ENCODE results near the gene DUOXA2. TPM values are rescaled to one million over a fixed set of nuclear protein-coding genes. Genes with fewer than 3 reads are reported as not detected.

Gene DUOXA2
- total and polyA plus RNA-seq, 2 of the 4 experiments (the other 2 are of a cell fraction): not detected

GRCh38 chr15:45137703-45138102 is 23.6 kb downstream of the DUOXA2 start:
- Histone ChIP-seq H3K14ac (replicated peaks; ENCODE audit: low read depth, low read length) (no peak overlapping the region), H2AK9ac (replicated peaks; ENCODE audit: low read depth, low read length, poor library complexity) (no peak overlapping the region), H3K18ac (ENCODE audit: low read depth, low read length) (no peak overlapping the region), H2AFZ (replicated peaks; ENCODE audit: low read length, poor library complexity) (no peak overlapping the region), H4K8ac (ENCODE audit: low read depth in 2 of 2, low read length in 2 of 2) (no peak overlapping the region), H3K27me3 (ENCODE audit: control insufficient read depth, insufficient read depth, low read length) (peaks cover 67% of the 10 kb centered on the region), H3K9me1 (ENCODE audit: insufficient read depth, low read length) (no peaks in the 10 kb centered on the region), H3K23ac (ENCODE audit: low read depth, low read length) (no peak overlapping the region), H3K9ac (ENCODE audit: low read depth, low read length) (no peak overlapping the region), H3K27ac (ENCODE audit: insufficient read depth, low read length) (no peak overlapping the region), H3K4ac (ENCODE audit: low read depth, low read length) (no peak overlapping the region), H3K56ac (ENCODE audit: extremely low read depth, insufficient read depth, low read length) (no peak overlapping the region), H2BK120ac (ENCODE audit: low read depth, low read length) (no peak overlapping the region), H3K4me3 (ENCODE audit: insufficient read depth, low read depth, low read length) (no peak overlapping the region), H4K20me1 (ENCODE audit: insufficient read depth, low read length) (no peaks in the 10 kb centered on the region), H2BK15ac (ENCODE audit: low read depth, low read length) (no peak overlapping the region), H3K4me2 (ENCODE audit: low read depth, low read length) (no peak overlapping the region), H2AK5ac (ENCODE audit: low read depth, low read length) (no peak overlapping the region), H4K91ac (ENCODE audit: insufficient read depth, low read depth, low read length) (no peak overlapping the region), H2BK5ac (ENCODE audit: low read depth, low read length, poor library complexity, severe bottlenecking) (no peak overlapping the region), H3K36me3 (ENCODE audit: control insufficient read depth, insufficient read depth, low read length) (no peaks in the 10 kb centered on the region), H3K4me1 (ENCODE audit: control insufficient read depth, insufficient read depth, low read length) (no peaks in the 10 kb centered on the region), H4K5ac (ENCODE audit: low read depth, low read length) (no peak overlapping the region), H3K79me1 (ENCODE audit: low read depth in 1 of 2, low read length in 2 of 2) (no peaks in the 10 kb centered on the region), H3K9me3 (ENCODE audit: control insufficient read depth, insufficient read depth, low read length) (peaks cover 3% of the 10 kb centered on the region; the same call in 1 of the 2 replicates), H2BK20ac (ENCODE audit: low read depth, low read length) (no peak overlapping the region)
- POLR2A ChIA-PET (ENCODE audit: unreplicated experiment): no interaction called here
- no peak for ATAC-seq (ENCODE audit: low read depth)
- TF ChIP-seq MAZ (IDR thresholded peaks at IDR 0.05; ENCODE audit: borderline replicate concordance, low read depth, low read length) (no peak), CTCF (conservative IDR thresholded peaks at IDR 0.05; ENCODE audit: low read depth, low read length) (no peak), SMC3 (IDR thresholded peaks at IDR 0.05; ENCODE audit: low read depth, low read length) (no peak), MAFK (IDR thresholded peaks at IDR 0.05; ENCODE audit: low read depth, low read length) (no peak), ELK1 (IDR thresholded peaks at IDR 0.05; ENCODE audit: borderline replicate concordance, low read depth, low read length) (no peak), RAD21 (IDR thresholded peaks at IDR 0.05; ENCODE audit: low read length) (no peak), USF2 (IDR thresholded peaks at IDR 0.05; ENCODE audit: low read depth, low read length) (no peak), MXI1 (IDR thresholded peaks at IDR 0.05; ENCODE audit: borderline replicate concordance, low read depth, low read length) (no peak), FOS (IDR thresholded peaks at IDR 0.05; ENCODE audit: low read depth, low read length) (no peak), POLR2A (IDR thresholded peaks at IDR 0.05; ENCODE audit: low read depth, low read length) (no peak), BHLHE40 (IDR thresholded peaks at IDR 0.05; ENCODE audit: low read depth, low read length) (no peak), RCOR1 (IDR thresholded peaks at IDR 0.05; ENCODE audit: insufficient replicate concordance, low read length) (no peak), CHD1 (IDR thresholded peaks at IDR 0.05; ENCODE audit: low read depth, low read length) (no peak), RFX5 (IDR thresholded peaks at IDR 0.05; ENCODE audit: low read depth, low read length) (no peak), CEBPB (IDR thresholded peaks at IDR 0.05; ENCODE audit: low read depth, low read length) (no peak), NFE2L2 (IDR thresholded peaks at IDR 0.05; ENCODE audit: low read depth, low read length) (no peak)
- no TSS peak for BruUV-seq (replicated peaks)
- in situ Hi-C loops (cut with MboI; ENCODE audit: low sequenced_read_pairs): no loop called here
- 40% methylated on average over 1 of the region's 8 CpGs; no CpG with 5 or more reads in 1 of the 2 experiments for WGBS, 2 experiments (ENCODE audit: extremely low coverage in 2 of 2, insufficient read length in 1 of 2)
- DNase-seq: no peak
- dilution Hi-C loops (cut with HindIII; ENCODE audit: low sequenced_read_pairs, unreplicated experiment): no loop called here
- CTCF ChIA-PET: interaction anchor here (0.5 kb wide), 1 partner anchor 219 kb away, joined by 4 read pairs; no protein-coding TSS in a partner anchor
- intact Hi-C loops (cut with micrococcal nuclease): no loop called here
